Endothelial cell of umbilical vein (primary cell): ENCODE measurements around the gene CES4A. TPM values are rescaled to one million over a fixed set of nuclear protein-coding genes. Genes with fewer than 3 reads are reported as not detected.

ENCODE experiments used
- BruUV-seq: library from RNA; stranded (reverse); fragments of 400-500 nt; replicated peaks from 2 replicates; lab custom pipeline; 2021; lab: Mats Ljungman, UMichigan
- CTCF ChIA-PET: fragments of 300-600, 350-600 bp; sonication (Branson Sonifier 250); formaldehyde crosslinking; loops from one replicate; lab custom pipeline; 2021; ENCODE audit warnings: antibody characterized with exemption, inconsistent platforms; lab: Charles Lee
- POLR2A ChIA-PET: fragments of 300-600, 350-600 bp; sonication (Branson Sonifier 250); formaldehyde crosslinking; loops from one replicate; lab custom pipeline; 2021; ENCODE audit warnings: antibody characterized with exemption, inconsistent platforms; lab: Charles Lee
- DNase-seq: peaks from one replicate; pipeline ENCODE4 v3.0.0-alpha.2; 2011; ENCODE audit warnings: low read depth, low spot score
- FAIRE-seq: peaks from 2 replicates; lab custom pipeline; 2011; peaks lifted over from hg19 to GRCh38; lab: Jason Lieb, UNC
- H2AFZ ChIP-seq: 2 replicates; pipeline ENCODE4 v1.6.0; 2012; ENCODE audit warnings: low read depth, low read length, control low read depth, inconsistent platforms
- H3K27ac ChIP-seq: 2 replicates; pipeline ENCODE4 v1.5.1; 2011; ENCODE audit warnings: low read depth, mild to moderate bottlenecking, control low read depth, low read length, moderate library complexity; ENCODE audit not compliant: insufficient read depth
- H3K27me3 ChIP-seq, 2 experiments: 2 replicates each; pipeline versions ENCODE4 v1.6.0 to v1.6.1; 2011; ENCODE audit warnings: low read length in 2 of 2, mixed read lengths in 1 of 2; ENCODE audit not compliant: control insufficient read depth in 2 of 2, insufficient read depth in 2 of 2
- H3K36me3 ChIP-seq, 2 experiments: 2 replicates in 1 of 2; 3 replicates in 1 of 2; pipeline ENCODE4 v1.5.1; 2011; ENCODE audit warnings: low read length in 2 of 2, mild to moderate bottlenecking in 1 of 2, moderate library complexity in 1 of 2; ENCODE audit not compliant: control insufficient read depth in 2 of 2, insufficient read depth in 2 of 2; ENCODE audit errors: extremely low read depth in 1 of 2
- H3K4me1 ChIP-seq: 3 replicates; pipeline ENCODE4 v1.5.1; 2011; ENCODE audit warnings: mild to moderate bottlenecking, low read length; ENCODE audit not compliant: control insufficient read depth, insufficient read depth; ENCODE audit errors: extremely low read depth
- H3K4me2 ChIP-seq: 2 replicates; pipeline ENCODE4 v1.6.1; 2011; ENCODE audit warnings: low read length, control low read depth, mixed read lengths; ENCODE audit not compliant: insufficient read depth
- H3K4me3 ChIP-seq, 3 experiments: fragments of 200-600 bp in 1 of 3; sonication (generic), shearing (Covaris generic) in 1 of 3; replicated peaks in 1 of 3; 2 replicates each; pipeline ENCODE4 v1.5.1; 2011 to 2016; ENCODE audit warnings: control low read depth in 3 of 3, low read length in 3 of 3, mild to moderate bottlenecking in 2 of 3, inconsistent platforms in 1 of 3, low read depth in 1 of 3, moderate library complexity in 1 of 3; ENCODE audit not compliant: insufficient read depth in 1 of 3
- H3K79me2 ChIP-seq: 2 replicates; pipeline ENCODE4 v1.6.0; 2012; ENCODE audit warnings: low read length, inconsistent platforms; ENCODE audit not compliant: control insufficient read depth, insufficient read depth
- H3K9ac ChIP-seq: replicated peaks from 2 replicates; pipeline ENCODE3; 2011; ENCODE audit warnings: low read length, control low read depth; ENCODE audit not compliant: insufficient read depth; ENCODE audit errors: extremely low read depth
- H3K9me1 ChIP-seq: replicated peaks from 3 replicates; pipeline ENCODE4 v1.6.0; 2011; ENCODE audit warnings: mild to moderate bottlenecking, low read length; ENCODE audit not compliant: control insufficient read depth, insufficient read depth; ENCODE audit errors: extremely low read depth
- H3K9me3 ChIP-seq: replicated peaks from 2 replicates; pipeline ENCODE4 v1.5.1; 2012; ENCODE audit warnings: low read length, inconsistent platforms; ENCODE audit not compliant: control insufficient read depth, insufficient read depth
- H4K20me1 ChIP-seq: replicated peaks from 2 replicates; pipeline ENCODE3; 2011; ENCODE audit warnings: mild to moderate bottlenecking, low read length; ENCODE audit not compliant: control insufficient read depth, insufficient read depth; ENCODE audit errors: extremely low read depth
- POLR2A ChIP-seq: IDR thresholded peaks from 2 replicates; pipeline ENCODE4 v1.6.1; 2012; ENCODE audit warnings: low read depth, mild to moderate bottlenecking, control low read depth, low read length
- dilution Hi-C: fragments of 300-500 bp; cut with MboI; formaldehyde crosslinking; loops from one replicate; pipeline ENCODE4 v1.15.0; 2019; ENCODE audit warnings: low sequenced_read_pairs; ENCODE audit not compliant: extremely low pct_ligation_motif_present
- intact Hi-C: fragments of 100-400 bp; cut with micrococcal nuclease; formaldehyde crosslinking; loops from one replicate; pipeline ENCODE4 v1.10.0; 2022
- polyA plus RNA-seq, 4 experiments: library from polyadenylated mRNA; depleted of rRNA in 3 of 4; stranded (reverse) in 3 of 4; unstranded in 1 of 4; fragments of >200 nt; gene quantifications; 2 replicates each; pipeline versions ENCODE4 v1.2.1 to v1.2.3, GENCODE V29; 2011 to 2012; ENCODE audit warnings: missing spikeins in 1 of 4
- total RNA-seq: library from RNA; stranded (reverse); gene quantifications from 2 replicates; pipeline ENCODE4 v1.2.3, GENCODE V29; 2021
- TF ChIP-seq, protein P1 (sequence below), 2 donors: IDR thresholded peaks; 1 replicate in 1 of 2; 2 replicates in 1 of 2; pipeline ENCODE4 v1.5.1; 2011; ENCODE audit warnings: low read length in 2 of 2, mild to moderate bottlenecking in 2 of 2, moderate library complexity in 2 of 2, control low read depth in 1 of 2, inconsistent platforms in 1 of 2, low read depth in 1 of 2; ENCODE audit not compliant: insufficient read depth in 1 of 2; ENCODE audit errors: extremely low read depth in 1 of 2
- TF ChIP-seq, protein P2 (sequence below): IDR thresholded peaks from 2 replicates; pipeline ENCODE4 v1.6.1; 2011; ENCODE audit not compliant: insufficient read depth, insufficient read length

The CES4A gene
- total and polyA plus RNA-seq, 2 donors (not counting 3 experiments of a cell fraction or from before 2014, with no cell fraction given), result 5.4 to 13.3 TPM

DNA sequence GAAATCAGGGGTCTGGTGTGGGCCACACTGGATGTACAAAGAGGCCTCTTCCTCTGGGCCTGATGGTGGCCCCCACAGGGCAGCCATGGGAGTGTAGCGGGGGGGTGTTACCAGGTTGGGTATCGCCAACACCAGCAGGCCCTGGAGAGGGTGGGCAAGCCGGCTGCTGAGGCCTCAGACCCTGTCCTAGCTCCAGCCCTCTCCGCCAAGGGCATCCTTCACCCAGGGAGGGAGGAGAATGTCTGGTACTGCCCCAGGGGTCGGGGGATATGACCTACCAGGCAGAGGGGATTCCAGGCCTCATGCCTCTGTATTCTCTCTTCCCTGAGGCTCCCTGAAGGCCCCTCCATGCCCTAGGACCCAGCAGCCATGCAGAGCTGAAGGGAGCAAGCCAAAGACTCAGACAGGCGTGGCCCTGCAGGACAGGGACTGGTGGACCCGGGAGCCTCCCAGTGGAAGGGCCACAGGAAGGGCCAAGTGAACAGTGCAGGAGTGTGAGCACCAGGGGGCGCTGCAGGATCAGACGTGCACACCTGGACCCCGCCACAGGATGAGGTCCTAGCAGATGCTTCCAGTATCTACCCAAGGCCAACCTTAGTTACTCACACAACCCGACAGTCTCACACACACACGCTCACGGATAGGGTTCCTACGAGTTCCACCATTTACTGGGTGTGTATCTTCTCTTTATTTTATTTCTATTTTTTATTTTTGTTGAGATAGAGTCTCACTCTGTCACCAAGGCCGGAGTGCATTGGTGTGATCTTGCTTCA lies 10.9 kb upstream of the CES4A start:
- H3K9me3 ChIP-seq, result no peaks in the 10 kb centered on the region
- H4K20me1 ChIP-seq, result no peaks in the 10 kb centered on the region
- no peak overlapping the region for H3K27ac ChIP-seq
- no peak overlapping the region for H3K9ac ChIP-seq
- dilution Hi-C loops (no loop called here), intact Hi-C loops (loop anchor here (1.0 to 5.0 kb wide), 4 partner anchors 35 to 208 kb away; partner anchors contain the start of genes FBXL8 and TRADD)
- POLR2A ChIA-PET, result no interaction called here
- CTCF ChIA-PET, result interaction anchor here (4.8 kb wide), 1 partner anchor 178 kb away, joined by 58 read pairs; no protein-coding TSS in a partner anchor
- no TSS peak for BruUV-seq
- H3K9me1 ChIP-seq, result no peaks in the 10 kb centered on the region
- H3K4me1 ChIP-seq, result no peaks in the 10 kb centered on the region
- H3K4me2 ChIP-seq, result no peak overlapping the region
- no peak overlapping the region for H3K4me3 ChIP-seq
- TF ChIP-seq, protein P1, sequence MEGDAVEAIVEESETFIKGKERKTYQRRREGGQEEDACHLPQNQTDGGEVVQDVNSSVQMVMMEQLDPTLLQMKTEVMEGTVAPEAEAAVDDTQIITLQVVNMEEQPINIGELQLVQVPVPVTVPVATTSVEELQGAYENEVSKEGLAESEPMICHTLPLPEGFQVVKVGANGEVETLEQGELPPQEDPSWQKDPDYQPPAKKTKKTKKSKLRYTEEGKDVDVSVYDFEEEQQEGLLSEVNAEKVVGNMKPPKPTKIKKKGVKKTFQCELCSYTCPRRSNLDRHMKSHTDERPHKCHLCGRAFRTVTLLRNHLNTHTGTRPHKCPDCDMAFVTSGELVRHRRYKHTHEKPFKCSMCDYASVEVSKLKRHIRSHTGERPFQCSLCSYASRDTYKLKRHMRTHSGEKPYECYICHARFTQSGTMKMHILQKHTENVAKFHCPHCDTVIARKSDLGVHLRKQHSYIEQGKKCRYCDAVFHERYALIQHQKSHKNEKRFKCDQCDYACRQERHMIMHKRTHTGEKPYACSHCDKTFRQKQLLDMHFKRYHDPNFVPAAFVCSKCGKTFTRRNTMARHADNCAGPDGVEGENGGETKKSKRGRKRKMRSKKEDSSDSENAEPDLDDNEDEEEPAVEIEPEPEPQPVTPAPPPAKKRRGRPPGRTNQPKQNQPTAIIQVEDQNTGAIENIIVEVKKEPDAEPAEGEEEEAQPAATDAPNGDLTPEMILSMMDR (IDR thresholded peaks at IDR 0.05; ENCODE audit: extremely low read depth in 1 of 2, insufficient read depth in 1 of 2, low read depth in 1 of 2, low read length in 2 of 2), result peak; percentile 86 to 89
- no peak for TF ChIP-seq POLR2A
- TF ChIP-seq, protein P2, sequence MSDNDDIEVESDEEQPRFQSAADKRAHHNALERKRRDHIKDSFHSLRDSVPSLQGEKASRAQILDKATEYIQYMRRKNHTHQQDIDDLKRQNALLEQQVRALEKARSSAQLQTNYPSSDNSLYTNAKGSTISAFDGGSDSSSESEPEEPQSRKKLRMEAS, result no peak
- no peaks in the 10 kb centered on the region for H3K79me2 ChIP-seq
- H2AFZ ChIP-seq, result peak overlapping the region; percentile 19
- no peaks in the 10 kb centered on the region for H3K27me3 ChIP-seq
- peak; percentile 60 for DNase-seq
- FAIRE-seq, result peak; percentile 88
- H3K36me3 ChIP-seq, result no peaks in the 10 kb centered on the region
